HCT116 (cell line): ENCODE results near the gene HSD17B13. TPM values are rescaled to one million over a fixed set of nuclear protein-coding genes. Genes with fewer than 3 reads are reported as not detected.

ENCODE experiments used
- ATAC-seq: fragments of 200-7000 bp; cut with Tn5 transposase; 2 replicates; pipeline ENCODE4 v1.9.1; 2020; ENCODE audit warnings: mild to moderate bottlenecking, moderate library complexity
- BruUV-seq: library from RNA; stranded (reverse); fragments of 400-500 nt; replicated peaks from 2 replicates; lab custom pipeline; 2021; lab: Mats Ljungman, UMichigan
- CTCF ChIA-PET: fragments of 300-600 bp; sonication (Branson Sonifier 250); formaldehyde crosslinking; loops from one replicate; lab custom pipeline; 2021; ENCODE audit warnings: antibody characterized with exemption; lab: Charles Lee
- POLR2A ChIA-PET: fragments of 300-600, 350-600 bp; sonication (Branson Sonifier 250); formaldehyde crosslinking; loops from one replicate; lab custom pipeline; 2021; ENCODE audit warnings: antibody characterized with exemption; lab: Charles Lee
- RAD21 ChIA-PET, 2 experiments: fragments of 300-600 bp; sonication (Branson Sonifier 250); formaldehyde crosslinking; loops; one replicate each; lab custom pipeline; 2023; ENCODE audit warnings: low total read pairs in 2 of 2; ENCODE audit not compliant: uncharacterized antibody in 2 of 2, unreplicated experiment in 2 of 2, low non-redundant PET in 1 of 2; lab: Charles Lee
- DNase-seq: peaks from one replicate; pipeline ENCODE4 v3.0.0-alpha.2; 2010; ENCODE audit warnings: low read depth, low spot score
- H2AFZ ChIP-seq: fragments of 200-600 bp; shearing (Covaris generic), sonication (generic); 2 replicates; pipeline ENCODE4 v1.6.1; 2017; ENCODE audit warnings: low read depth, mixed run types, mixed read lengths, antibody characterized with exemption, low read length; ENCODE audit not compliant: poor library complexity, severe bottlenecking
- H3K27ac ChIP-seq: 2 replicates; pipeline ENCODE4 v1.5.1; 2012; ENCODE audit warnings: low read depth, low read length
- H3K27me3 ChIP-seq: fragments of 200-600 bp; sonication (generic); 2 replicates; pipeline ENCODE4 v1.6.1; 2016; ENCODE audit warnings: mixed run types, low read length, mixed read lengths; ENCODE audit not compliant: insufficient read depth
- H3K36me3 ChIP-seq, 2 experiments: fragments of 200-500 bp in 1 of 2; fragments of 200-600 bp in 1 of 2; sonication (Bioruptor generic) in 1 of 2; sonication (generic) in 1 of 2; 2 replicates each; pipeline versions ENCODE4 v1.5.1 to v1.6.1; 2014 to 2016; ENCODE audit warnings: low read length in 2 of 2, inconsistent platforms in 1 of 2, mixed read lengths in 1 of 2, mixed run types in 1 of 2; ENCODE audit not compliant: insufficient read depth in 2 of 2, control insufficient read depth in 1 of 2
- H3K4me1 ChIP-seq, 2 experiments: fragments of 200-600 bp in 1 of 2; sonication (generic) in 1 of 2; 2 replicates each; pipeline versions ENCODE4 v1.5.1 to v1.6.1; 2012 to 2017; ENCODE audit warnings: low read length in 2 of 2, inconsistent platforms in 1 of 2, mild to moderate bottlenecking in 1 of 2, mixed read lengths in 1 of 2, mixed run types in 1 of 2, moderate library complexity in 1 of 2; ENCODE audit not compliant: insufficient read depth in 2 of 2, control insufficient read depth in 1 of 2
- H3K4me2 ChIP-seq: fragments of 200-600 bp; sonication (generic); 2 replicates; pipeline ENCODE4 v1.6.1; 2017; ENCODE audit warnings: mixed run types, low read length, mixed read lengths
- H3K4me3 ChIP-seq, 2 experiments: fragments of 200-600 bp in 1 of 2; sonication (generic) in 1 of 2; replicated peaks in 1 of 2; 2 replicates each; pipeline ENCODE4 v1.5.1; 2011 to 2016; ENCODE audit warnings: low read length in 2 of 2, control low read depth in 1 of 2, low read depth in 1 of 2, mild to moderate bottlenecking in 1 of 2, mixed read lengths in 1 of 2, mixed run types in 1 of 2
- H3K79me2 ChIP-seq: fragments of 200-600 bp; sonication (generic); 2 replicates; pipeline ENCODE4 v1.6.1; 2017; ENCODE audit warnings: mild to moderate bottlenecking, mixed run types, low read length, moderate library complexity, mixed read lengths; ENCODE audit not compliant: insufficient read depth
- H3K9ac ChIP-seq: fragments of 200-600 bp; sonication (generic); 2 replicates; pipeline ENCODE4 v1.6.1; 2016; ENCODE audit warnings: low read length, mixed read lengths
- H3K9me2 ChIP-seq: fragments of 200-600 bp; sonication (generic), shearing (Covaris generic); 2 replicates; pipeline ENCODE4 v1.6.1; 2017; ENCODE audit warnings: mixed run types, mild to moderate bottlenecking, moderate library complexity; ENCODE audit not compliant: insufficient read depth
- H3K9me3 ChIP-seq, 2 experiments: fragments of 200-500 bp in 1 of 2; fragments of 200-600 bp in 1 of 2; sonication (Bioruptor generic) in 1 of 2; sonication (generic) in 1 of 2; 2 replicates each; pipeline ENCODE4 v1.6.1; 2014 to 2017; ENCODE audit warnings: low read length in 2 of 2, mixed read lengths in 2 of 2, inconsistent platforms in 1 of 2, low read depth in 1 of 2, mild to moderate bottlenecking in 1 of 2, mixed run types in 1 of 2, moderate library complexity in 1 of 2; ENCODE audit not compliant: control insufficient read depth in 1 of 2, insufficient read depth in 1 of 2
- H4K20me1 ChIP-seq: fragments of 200-600 bp; sonication (generic), shearing (Covaris generic); 2 replicates; pipeline ENCODE4 v1.6.1; 2017; ENCODE audit warnings: mixed run types, mild to moderate bottlenecking, moderate library complexity; ENCODE audit not compliant: insufficient read depth
- CEBPB ChIP-seq: IDR thresholded peaks from 2 replicates; pipeline ENCODE4 v1.6.1; 2012; ENCODE audit warnings: low read depth
- CTCF ChIP-seq, 3 experiments: fragments of 200-600 bp in 1 of 3; sonication (generic) in 1 of 3; IDR thresholded peaks in 2 of 3; conservative IDR thresholded peaks in 1 of 3; 2 replicates each; pipeline ENCODE4 v1.5.1; 2012 to 2017; ENCODE audit warnings: low read depth in 2 of 3, low read length in 2 of 3, antibody characterized with exemption in 1 of 3, borderline replicate concordance in 1 of 3, control low read depth in 1 of 3, mild to moderate bottlenecking in 1 of 3, mixed read lengths in 1 of 3, mixed run types in 1 of 3, moderate library complexity in 1 of 3; ENCODE audit not compliant: insufficient read depth in 1 of 3
- EGR1 ChIP-seq: IDR thresholded peaks from 2 replicates; pipeline ENCODE4 v1.6.1; 2012; ENCODE audit warnings: low read depth
- ELF1 ChIP-seq: IDR thresholded peaks from 2 replicates; pipeline ENCODE4 v1.6.1; 2012; ENCODE audit warnings: low read depth, borderline replicate concordance
- EZH2 ChIP-seq: fragments of 200-600 bp; sonication (generic); IDR thresholded peaks from 2 replicates; pipeline ENCODE4 v1.6.1; 2017; ENCODE audit warnings: antibody characterized with exemption, mixed run types
- EZH2phosphoT487 ChIP-seq: fragments of 200-600 bp; IDR thresholded peaks from 2 replicates; pipeline ENCODE4 v1.6.1; 2018; ENCODE audit warnings: antibody characterized with exemption, borderline replicate concordance
- JUND ChIP-seq: IDR thresholded peaks from 2 replicates; pipeline ENCODE4 v1.6.1; 2012
- REST ChIP-seq: IDR thresholded peaks from 2 replicates; pipeline ENCODE4 v1.6.1; 2012; ENCODE audit warnings: low read depth
- SIN3A ChIP-seq: IDR thresholded peaks from 2 replicates; pipeline ENCODE4 v1.6.1; 2012; ENCODE audit warnings: low read depth
- SP1 ChIP-seq: IDR thresholded peaks from 2 replicates; pipeline ENCODE4 v1.6.1; 2012; ENCODE audit warnings: low read depth
- SRF ChIP-seq: IDR thresholded peaks from 2 replicates; pipeline ENCODE4 v1.6.1; 2012; ENCODE audit warnings: low read depth
- TCF7L2 ChIP-seq: IDR thresholded peaks from 2 replicates; pipeline ENCODE4 v1.7.0; 2011; ENCODE audit warnings: borderline replicate concordance, inconsistent platforms; ENCODE audit not compliant: insufficient read depth, insufficient read length; ENCODE audit errors: extremely low read depth
- ZFX ChIP-seq: fragments of 450-650 bp; IDR thresholded peaks from 2 replicates; pipeline ENCODE4 v1.6.1; 2017
- intact Hi-C: fragments of 100-400 bp; cut with micrococcal nuclease; formaldehyde crosslinking; loops from 2 replicates; pipeline ENCODE4 v1.10.0; 2022
- total RNA-seq: library from RNA; stranded (reverse); gene quantifications from one replicate; pipeline ENCODE4 v1.2.1, GENCODE V29; 2021; ENCODE audit not compliant: unreplicated experiment

HSD17B13 gene
- total RNA-seq, 1 experiment from 2014 or later: 0.81 TPM

- no peaks in the 10 kb centered on the region for H3K79me2 ChIP-seq
- H2AFZ ChIP-seq: no peak overlapping the region
- RAD21 ChIA-PET: no interaction called here
- no peak overlapping the region for H3K4me3 ChIP-seq
- H4K20me1 ChIP-seq: no peaks in the 10 kb centered on the region
- no peak overlapping the region for H3K27ac ChIP-seq
- TF ChIP-seq EZH2phosphoT487 (no peak), SP1 (no peak), CTCF (IDR thresholded peaks at IDR 0.05 in 2 of 3, conservative IDR thresholded peaks at IDR 0.05 in 1 of 3; ENCODE audit: borderline replicate concordance in 1 of 3, insufficient read depth in 1 of 3, low read depth in 2 of 3, low read length in 2 of 3) (no peak), ZFX (no peak), SRF (no peak), TCF7L2 (no peak), EZH2 (no peak), REST (no peak), SIN3A (no peak), ELF1 (no peak), EGR1 (no peak), CEBPB (no peak), JUND (no peak)
- no peaks in the 10 kb centered on the region for H3K9me2 ChIP-seq
- intact Hi-C loops: no loop called here
- POLR2A ChIA-PET: no interaction called here
- no peak overlapping the region for H3K9ac ChIP-seq
- ATAC-seq (no peak), DNase-seq (no peak)
- no peaks in the 10 kb centered on the region for H3K4me1 ChIP-seq
- H3K36me3 ChIP-seq: no peaks in the 10 kb centered on the region
- no TSS peak for BruUV-seq
- H3K9me3 ChIP-seq: no peaks in the 10 kb centered on the region
- H3K27me3 ChIP-seq: no peaks in the 10 kb centered on the region
- CTCF ChIA-PET: interaction anchor here (1.1 kb wide), 1 partner anchor 197 kb away, joined by 3 read pairs; no protein-coding TSS in a partner anchor
- H3K4me2 ChIP-seq: no peak overlapping the region
These were observed 54.3 kb downstream of the HSD17B13 start for GRCh38 chr4:87268411-87268810.
